NCI-H526 (cell line): Measurements from ENCODE around the gene SYNPR.

Experiments used
- DNase-seq, 2 experiments: peaks; one replicate each; lab custom pipeline; 2025; lab: John Stamatoyannopoulos, UW

The SYNPR gene

GRCh38 chr3:63556401-63556800 lies 278.3 kb downstream of the SYNPR start:
- DNase-seq, result no peak

- no peak for DNase-seq
These were observed 279.8 kb downstream of the SYNPR start for GRCh38 chr3:63557912-63558311.

- DNase-seq, result no peak
These were observed 281.8 kb downstream of the SYNPR start for GRCh38 chr3:63559884-63560283.

GRCh38 chr3:63561879-63562278 lies 283.8 kb downstream of the SYNPR start:
- DNase-seq, result no peak

DNA sequence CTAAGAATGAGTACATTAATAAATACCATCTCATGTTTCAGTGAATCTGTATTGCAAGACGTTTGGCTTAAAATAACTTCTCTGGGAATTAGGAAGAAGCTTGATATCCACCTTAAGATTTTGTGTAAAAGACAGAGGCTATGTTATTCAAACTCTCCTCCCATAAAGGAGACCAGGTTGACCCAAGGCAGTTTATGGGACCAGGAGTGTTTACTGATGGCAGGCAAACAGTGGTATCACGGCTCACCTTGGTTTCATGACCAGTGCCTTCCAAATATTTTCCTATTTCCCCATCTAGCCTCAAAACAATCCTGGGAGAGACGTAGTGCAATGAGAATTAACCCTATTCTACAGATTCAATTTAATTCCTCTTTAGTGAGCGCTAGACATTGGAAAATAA lies 284.2 kb downstream of the SYNPR start:
- DNase-seq, result no peak

DNA sequence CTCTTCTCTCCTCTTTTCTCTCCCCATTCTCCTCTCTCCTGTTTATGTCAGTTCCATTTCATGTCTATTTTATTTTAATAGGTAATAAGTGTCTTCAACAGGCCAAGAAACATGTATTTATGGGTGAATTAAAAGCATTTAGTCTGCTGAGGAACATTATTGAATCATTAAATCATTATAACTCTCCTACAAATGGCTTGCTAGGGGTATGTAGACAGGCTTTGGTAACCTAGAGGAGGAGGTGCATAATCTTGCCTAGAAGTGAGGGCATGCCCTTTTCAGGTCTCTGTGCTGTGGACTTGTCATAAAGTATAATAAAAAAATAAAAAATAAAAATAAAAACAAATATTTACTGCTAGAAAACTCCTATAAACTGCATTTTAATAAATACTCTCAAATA lies 285.5 kb downstream of the SYNPR start:
- DNase-seq, result no peak

DNA sequence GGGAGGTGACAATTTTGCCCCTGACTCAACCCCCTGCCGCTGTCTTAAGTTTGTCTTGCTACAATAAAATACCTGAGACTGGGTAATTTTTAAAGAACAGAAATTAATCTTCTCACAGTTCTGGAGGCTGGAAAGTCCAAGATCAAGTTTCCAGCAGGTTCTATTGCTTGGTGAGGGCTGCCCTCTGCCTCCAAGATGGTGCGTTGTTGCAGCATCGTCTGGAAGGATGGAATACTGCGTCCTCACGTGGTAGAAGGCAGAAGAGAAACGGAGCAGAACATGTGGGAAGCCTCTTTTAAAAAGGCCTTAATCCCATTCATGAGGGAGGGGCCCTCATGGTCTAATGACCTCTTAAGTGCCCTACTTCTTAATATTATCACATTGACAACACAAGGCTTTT lies 287.1 kb downstream of the SYNPR start:
- DNase-seq, result peak in 1 of 2 experiments; percentile 3

DNA sequence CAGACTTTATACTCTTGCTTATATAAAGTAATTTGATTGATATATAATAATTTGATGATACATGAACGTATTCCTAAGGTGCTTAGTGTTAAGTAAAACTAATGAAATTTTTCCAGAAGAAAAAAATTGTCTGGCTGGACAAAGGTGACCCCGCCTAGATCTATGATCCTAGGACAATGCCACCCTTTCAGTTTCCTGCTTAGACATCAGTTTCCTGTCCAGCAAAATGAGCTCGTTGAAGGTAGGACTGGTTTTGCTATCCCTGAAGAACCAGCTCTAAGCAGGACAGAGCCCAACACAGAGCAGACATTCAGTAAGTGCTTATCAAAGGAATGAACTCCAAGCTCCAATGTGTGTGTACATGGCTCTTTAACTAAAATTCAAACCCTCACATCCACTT lies 293.6 kb downstream of the SYNPR start:
- DNase-seq, result no peak

GRCh38 chr3:63576846-63577245 lies 298.7 kb downstream of the SYNPR start:
- DNase-seq, result peak; percentile 95 to 97

DNA sequence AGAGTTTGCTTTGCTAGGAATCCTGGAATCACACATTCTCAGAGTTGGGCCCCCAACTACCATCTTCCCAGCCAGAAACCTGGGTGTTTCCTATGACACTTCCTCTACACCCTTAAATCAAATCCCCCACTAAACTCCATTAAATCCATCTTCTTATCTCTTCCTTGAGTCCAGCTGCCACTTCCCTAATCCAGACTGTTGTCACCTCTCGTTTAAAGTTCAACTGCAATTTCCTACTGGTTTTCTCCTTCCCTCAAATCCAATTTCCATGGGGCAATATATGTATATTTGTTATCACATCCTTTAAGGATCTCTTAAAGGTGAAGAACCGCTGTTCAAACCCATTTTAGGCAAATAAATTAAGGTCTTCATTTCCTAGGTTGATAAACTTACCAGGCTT lies 300.8 kb downstream of the SYNPR start:
- no peak for DNase-seq

DNA sequence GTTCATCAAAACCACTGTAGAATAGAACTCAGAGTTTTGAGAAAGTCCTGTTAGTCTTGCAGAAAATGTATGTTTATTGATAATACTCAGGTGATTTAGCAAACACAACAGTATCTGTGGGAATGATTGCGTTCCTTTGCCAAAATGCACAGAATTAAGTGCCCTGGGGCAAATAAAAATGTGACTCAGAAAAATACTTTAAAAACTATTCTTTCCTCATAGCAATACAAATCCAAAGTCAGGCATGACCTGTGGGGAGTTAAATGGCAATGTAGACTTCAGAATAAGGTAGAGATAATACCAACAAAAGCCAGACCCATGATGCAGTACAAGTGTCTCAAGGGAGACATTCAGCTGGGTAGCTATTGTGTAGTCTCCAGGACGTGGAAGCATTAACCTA lies 302.0 kb downstream of the SYNPR start:
- no peak for DNase-seq

DNA sequence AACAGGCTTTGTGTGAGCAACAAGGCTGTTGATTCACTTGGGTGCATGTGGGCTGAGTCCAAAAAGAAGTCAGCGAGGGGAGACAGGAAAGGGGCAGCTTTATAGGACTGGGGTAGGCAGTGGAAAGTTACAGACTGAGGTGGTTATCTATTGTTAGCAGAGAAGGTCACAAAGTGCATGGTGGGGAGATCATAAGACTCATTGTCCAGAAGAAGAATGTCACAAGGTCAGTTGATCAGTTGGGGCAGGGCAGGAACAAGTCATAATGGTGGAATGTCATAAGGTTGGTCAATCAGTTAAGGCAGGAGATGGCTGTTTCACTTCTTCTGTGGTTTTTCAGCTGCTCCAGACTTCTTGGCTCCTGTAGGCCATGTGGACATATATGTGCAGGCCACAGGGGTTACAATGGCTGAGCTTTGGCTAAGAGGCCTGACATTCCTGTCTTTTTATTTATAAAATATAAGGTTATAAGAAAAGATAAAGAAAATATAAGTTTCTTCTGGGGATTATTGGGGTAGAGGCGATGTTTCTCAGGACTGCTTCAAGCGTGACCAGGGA lies 304.9 kb downstream of the SYNPR start:
- DNase-seq, result no peak

DNA sequence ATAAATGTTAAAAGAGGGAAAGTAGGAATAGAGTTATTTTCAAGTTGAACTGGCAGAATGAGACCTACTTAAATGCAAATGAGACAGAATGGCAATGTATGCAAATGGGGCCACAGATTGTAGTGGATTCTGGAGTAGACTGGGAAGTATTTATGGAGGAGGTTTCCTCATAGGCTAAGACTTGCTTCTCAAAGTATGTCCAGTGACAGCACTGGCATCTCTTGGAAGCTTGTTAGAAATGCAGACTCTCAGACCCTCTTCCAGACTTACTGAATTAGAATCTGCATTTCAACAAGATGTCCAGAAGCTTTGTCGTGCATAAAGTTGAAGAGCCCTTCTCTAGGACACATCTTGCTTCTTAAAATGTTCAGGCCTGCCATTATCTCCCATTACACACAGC lies 306.6 kb downstream of the SYNPR start:
- peak in 1 of 2 experiments; percentile 9 for DNase-seq

DNA sequence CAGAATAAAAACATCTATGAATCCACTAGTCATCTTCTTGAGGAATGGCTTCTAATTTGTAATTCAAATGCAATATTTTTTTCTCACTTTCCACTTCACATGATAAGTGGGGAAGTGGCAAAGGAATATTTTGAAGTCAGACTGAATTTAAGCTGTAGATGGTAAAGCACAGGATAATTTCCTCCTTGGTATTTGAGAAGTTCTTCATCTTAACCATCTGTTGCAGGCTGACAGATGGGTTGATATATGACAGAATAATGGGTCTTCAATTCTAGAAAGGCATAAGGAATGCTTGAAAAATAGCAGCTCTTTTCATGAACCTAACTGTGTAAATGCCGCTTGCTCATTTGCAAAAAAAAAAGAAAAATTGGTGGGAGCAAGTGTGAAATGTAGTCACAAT lies 307.8 kb downstream of the SYNPR start:
- no peak for DNase-seq

GRCh38 chr3:63588895-63589294 lies 310.8 kb downstream of the SYNPR start:
- DNase-seq, result no peak

GRCh38 chr3:63593779-63594178 lies 315.7 kb downstream of the SYNPR start:
- DNase-seq, result no peak

DNA sequence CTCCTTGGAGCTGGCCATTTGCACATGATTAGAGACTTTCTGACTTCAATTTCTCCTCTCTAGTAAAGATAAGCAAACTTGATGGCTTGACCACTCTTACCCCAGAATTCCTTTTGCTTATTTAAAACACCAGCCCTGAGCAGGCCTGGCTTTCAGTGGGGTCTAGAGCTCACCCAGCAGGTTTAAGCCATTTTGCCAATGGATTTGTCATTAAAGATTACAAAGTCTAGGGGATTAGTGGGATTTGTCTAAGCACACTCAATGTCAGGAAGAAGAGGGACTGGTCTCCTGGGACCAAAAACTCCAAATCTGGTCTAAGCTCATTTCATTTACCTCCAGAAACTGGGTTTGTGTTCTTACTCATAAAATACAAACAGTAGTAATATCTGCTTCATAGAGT lies 317.1 kb downstream of the SYNPR start:
- no peak for DNase-seq

GRCh38 chr3:63597019-63597418 lies 318.9 kb downstream of the SYNPR start:
- no peak for DNase-seq

DNA sequence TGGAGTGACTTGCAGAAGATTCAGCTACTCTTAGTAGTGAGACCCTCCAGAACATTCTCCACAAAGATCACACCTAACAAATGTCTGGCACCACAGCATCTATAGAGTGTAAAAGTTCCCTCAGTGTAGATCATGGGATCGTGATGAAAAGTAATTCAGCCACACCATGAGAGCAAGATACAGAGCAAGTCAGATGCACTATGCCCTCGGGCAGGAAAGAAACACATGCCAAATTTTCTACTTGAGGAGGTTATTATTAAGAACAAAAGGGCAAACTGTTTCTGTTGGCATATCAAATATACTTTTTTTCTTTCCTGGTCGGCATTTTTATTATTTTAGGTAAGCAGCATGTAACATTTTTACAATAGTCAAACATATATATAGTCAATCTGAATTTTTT lies 329.6 kb downstream of the SYNPR start:
- no peak for DNase-seq

GRCh38 chr3:63609408-63609807 lies 331.3 kb downstream of the SYNPR start:
- no peak for DNase-seq

DNA sequence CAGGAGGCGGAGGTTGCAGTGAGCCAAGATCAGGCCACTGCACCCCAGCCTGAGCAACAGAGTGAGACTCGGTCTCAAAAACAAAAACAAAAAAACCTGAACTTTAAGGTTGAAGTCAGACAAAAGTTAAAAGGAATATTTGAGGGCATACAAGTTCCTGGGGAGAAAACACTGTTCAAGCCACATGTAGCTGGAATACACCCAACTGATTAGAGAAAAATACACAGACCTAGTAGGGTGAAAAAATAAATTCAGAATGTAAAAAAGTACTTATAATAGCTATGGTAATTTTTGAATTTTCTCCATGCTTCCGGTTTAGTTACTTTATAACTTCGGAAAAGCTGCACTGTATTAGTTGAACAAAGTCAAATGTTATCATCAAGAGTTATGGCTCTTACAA lies 331.7 kb downstream of the SYNPR start:
- DNase-seq, result no peak

- DNase-seq, result no peak
These were observed 333.3 kb downstream of the SYNPR start for GRCh38 chr3:63611382-63611781.

DNA sequence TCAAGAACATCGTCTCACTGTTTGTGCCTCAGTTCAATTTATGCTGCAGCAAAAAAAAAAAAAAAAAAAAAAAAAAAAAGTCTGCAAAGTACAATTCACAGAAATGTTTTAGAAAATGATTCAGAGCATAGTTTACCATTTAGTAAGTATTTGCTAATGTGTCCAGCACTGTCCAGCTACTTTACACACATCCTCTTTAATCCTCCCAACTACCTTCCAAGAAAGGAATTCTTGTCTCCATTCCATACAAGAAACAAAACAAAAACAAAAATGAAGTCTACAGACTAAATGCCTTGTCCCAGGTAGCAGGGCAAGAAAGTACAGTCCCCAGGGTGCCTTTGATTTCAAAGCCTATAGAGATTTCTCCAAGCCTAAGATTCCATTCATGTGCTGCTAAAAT lies 335.5 kb downstream of the SYNPR start:
- no peak for DNase-seq

DNA sequence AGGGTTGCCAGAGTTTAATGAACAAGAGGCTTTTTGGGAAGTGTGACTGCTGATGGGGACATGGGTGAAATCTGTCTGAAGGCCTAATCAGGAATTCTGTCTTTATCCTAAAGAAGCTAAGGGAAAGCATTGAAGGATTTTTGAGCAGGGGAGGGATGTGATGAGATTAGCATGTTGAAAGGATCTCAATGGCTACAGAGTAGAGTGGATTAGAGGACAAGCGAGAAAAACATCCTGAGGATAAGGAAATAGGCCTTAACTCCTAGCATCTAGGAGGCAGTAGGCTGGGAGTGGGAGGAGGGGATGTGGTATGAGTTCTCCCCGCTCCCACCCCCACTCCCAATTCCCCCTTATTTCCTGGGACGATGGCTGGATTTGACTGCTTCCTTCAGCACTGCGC lies 339.3 kb downstream of the SYNPR start:
- DNase-seq, result no peak
